ENCODE data around the gene ADARB2. TPM values are rescaled to one million over a fixed set of nuclear protein-coding genes. Genes with fewer than 3 reads are reported as not detected.
"Not testable (repeated sequence)": the region's sequence is repeated elsewhere in the genome, so short reads cannot be mapped to it uniquely, and the experiment has no call there.

ADARB2 gene
- total RNA-seq, 2 experiments from 2014 or later, result 0.28 to 0.40 TPM

DNA sequence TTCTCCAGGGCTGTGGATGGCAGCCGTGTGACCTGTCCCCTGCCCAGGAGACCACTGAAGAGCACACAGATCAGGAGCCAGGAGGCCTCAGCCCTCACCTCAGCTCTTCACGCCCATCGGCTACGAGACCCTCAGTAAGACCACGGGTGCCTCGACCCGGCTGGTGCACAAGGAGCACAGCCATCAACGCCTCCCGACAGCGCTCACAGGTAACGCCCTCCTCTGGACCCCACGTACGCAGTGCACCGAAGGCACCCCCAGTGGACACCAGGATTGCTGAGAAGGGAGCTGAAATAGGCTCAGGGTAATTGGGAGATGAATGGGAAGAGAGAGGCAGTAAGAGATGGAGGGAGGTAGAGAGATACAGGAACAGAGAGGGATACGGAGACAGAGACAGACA lies 389.8 kb downstream of the ADARB2 start:
- Mint-ChIP-seq H3K36me3 (no peaks in the 10 kb centered on the region), H3K4me1 (peaks cover 2% of the 10 kb centered on the region), H3K27ac (no peak overlapping the region), H3K9me3 (no peaks in the 10 kb centered on the region), H3K27me3 (peaks cover 5% of the 10 kb centered on the region), H3K4me3 (no peak overlapping the region)
- POLR2A ChIA-PET, result no interaction called here
- ATAC-seq (ENCODE audit: low read depth), result no peak
- DNase-seq, result no peak

DNA sequence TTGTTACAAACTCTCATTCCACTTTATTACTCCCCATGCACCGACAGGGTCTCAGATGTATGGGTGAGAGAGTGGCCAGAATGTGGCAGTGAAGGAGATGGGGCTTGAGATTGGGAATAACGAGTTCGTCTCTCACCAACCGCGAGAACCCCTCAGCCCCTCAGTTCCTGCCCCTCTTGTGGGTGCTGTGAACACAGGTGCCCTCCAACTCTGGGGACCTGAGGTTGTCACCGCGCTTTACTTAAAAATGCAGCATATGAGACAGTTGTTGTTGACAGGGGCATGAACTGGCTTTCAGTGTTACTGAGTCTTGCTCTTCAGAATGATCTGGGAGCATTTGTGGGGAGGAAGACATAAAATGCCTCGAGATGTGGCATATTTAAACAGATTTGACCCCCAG lies 391.1 kb downstream of the ADARB2 start:
- Mint-ChIP-seq H3K4me1 (peaks cover 2% of the 10 kb centered on the region), H3K4me3 (no peak overlapping the region), H3K36me3 (no peaks in the 10 kb centered on the region), H3K9me3 (peaks cover 2% of the 10 kb centered on the region), H3K27me3 (peaks cover 5% of the 10 kb centered on the region), H3K27ac (no peak overlapping the region)
- DNase-seq, result no peak
- POLR2A ChIA-PET, result no interaction called here
- ATAC-seq (ENCODE audit: low read depth), result no peak

DNA sequence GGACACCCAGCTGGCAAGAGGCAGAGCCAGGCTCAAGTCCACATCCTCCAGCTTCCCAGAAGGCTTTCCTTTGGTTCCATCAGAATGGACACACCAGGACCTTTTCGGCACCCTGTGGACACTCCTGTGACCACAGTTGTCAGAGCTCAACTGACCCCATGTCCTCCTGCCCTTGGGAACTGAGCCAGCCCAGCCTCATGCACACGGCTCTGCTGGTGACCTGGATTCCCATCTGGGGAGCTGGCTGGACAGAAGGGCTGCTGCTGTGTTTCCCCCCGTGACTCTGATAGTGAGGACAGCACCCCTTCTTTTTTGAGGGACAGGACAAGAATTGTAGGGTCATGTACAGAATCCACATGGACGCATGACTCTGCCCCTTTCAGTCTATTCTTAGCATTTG lies 392.0 kb downstream of the ADARB2 start:
- no peak overlapping the region for H3K27ac Mint-ChIP-seq
- peaks cover 3% of the 10 kb centered on the region for H3K9me3 Mint-ChIP-seq
- H3K27me3 Mint-ChIP-seq, result peaks cover 5% of the 10 kb centered on the region
- no peaks in the 10 kb centered on the region for H3K36me3 Mint-ChIP-seq
- ATAC-seq (ENCODE audit: low read depth), result no peak
- POLR2A ChIA-PET, result no interaction called here
- no peak overlapping the region for H3K4me3 Mint-ChIP-seq
- no peak for DNase-seq
- peaks cover 2% of the 10 kb centered on the region for H3K4me1 Mint-ChIP-seq

DNA sequence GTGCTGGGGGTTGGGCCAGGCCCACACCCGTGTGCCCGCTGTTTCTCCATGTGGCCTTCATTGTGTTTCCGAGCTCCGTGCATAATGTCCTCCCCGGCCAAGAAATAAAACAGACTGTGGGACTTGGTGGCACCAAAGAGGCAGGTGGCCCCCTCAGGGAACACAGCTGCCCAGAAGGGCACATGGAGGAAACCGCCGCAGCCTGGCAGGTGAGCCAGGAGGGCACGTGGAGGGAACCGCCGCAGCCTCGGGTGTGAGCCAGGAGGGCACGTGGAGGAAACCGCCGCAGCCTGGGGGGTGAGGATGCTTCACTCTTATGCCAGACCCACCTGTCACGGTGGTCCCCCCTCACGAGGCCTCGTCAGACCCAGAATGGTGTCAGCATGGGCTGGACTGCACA lies 392.5 kb downstream of the ADARB2 start:
- peaks cover 3% of the 10 kb centered on the region for H3K9me3 Mint-ChIP-seq
- no peak for DNase-seq
- no peak overlapping the region for H3K4me3 Mint-ChIP-seq
- no peak overlapping the region for H3K27ac Mint-ChIP-seq
- POLR2A ChIA-PET, result no interaction called here
- peaks cover 2% of the 10 kb centered on the region for H3K4me1 Mint-ChIP-seq
- H3K36me3 Mint-ChIP-seq, result no peaks in the 10 kb centered on the region
- H3K27me3 Mint-ChIP-seq, result peaks cover 4% of the 10 kb centered on the region
- ATAC-seq (ENCODE audit: low read depth), result no peak

GRCh38 chr10:1344408-1344807 lies 392.9 kb downstream of the ADARB2 start:
- no peak for ATAC-seq (ENCODE audit: low read depth)
- no peak overlapping the region for H3K27ac Mint-ChIP-seq
- no peak for DNase-seq
- no peaks in the 10 kb centered on the region for H3K36me3 Mint-ChIP-seq
- H3K9me3 Mint-ChIP-seq, result peaks cover 3% of the 10 kb centered on the region
- peaks cover 2% of the 10 kb centered on the region for H3K4me1 Mint-ChIP-seq
- no peak overlapping the region for H3K4me3 Mint-ChIP-seq
- peaks cover 3% of the 10 kb centered on the region for H3K27me3 Mint-ChIP-seq
- POLR2A ChIA-PET, result no interaction called here

DNA sequence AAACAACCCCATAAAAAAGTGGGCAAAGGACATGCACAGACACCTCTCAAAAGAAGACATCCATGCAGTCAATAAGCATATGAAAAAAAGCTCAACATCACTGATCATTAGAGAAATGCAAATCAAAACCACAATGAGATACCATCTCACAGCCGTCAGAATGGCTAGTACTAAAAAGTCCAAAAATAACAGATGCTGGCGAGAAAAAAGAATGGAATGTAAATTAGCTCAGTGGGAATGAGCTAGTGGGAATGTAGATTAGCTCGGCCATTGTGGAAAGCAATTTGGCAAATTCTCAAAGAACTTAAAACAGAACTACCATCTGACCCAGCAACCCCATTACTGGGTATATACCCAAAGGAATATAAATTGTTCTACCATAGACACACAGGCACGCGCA lies 394.1 kb downstream of the ADARB2 start:
- peaks cover 2% of the 10 kb centered on the region for H3K4me1 Mint-ChIP-seq
- ATAC-seq (ENCODE audit: low read depth) (no peak), DNase-seq (no peak)
- no peak overlapping the region for H3K4me3 Mint-ChIP-seq
- no peak overlapping the region for H3K27ac Mint-ChIP-seq
- H3K27me3 Mint-ChIP-seq, result peaks cover 6% of the 10 kb centered on the region
- H3K36me3 Mint-ChIP-seq, result no peaks in the 10 kb centered on the region
- POLR2A ChIA-PET, result no interaction called here
- H3K9me3 Mint-ChIP-seq, result peaks cover 3% of the 10 kb centered on the region

DNA sequence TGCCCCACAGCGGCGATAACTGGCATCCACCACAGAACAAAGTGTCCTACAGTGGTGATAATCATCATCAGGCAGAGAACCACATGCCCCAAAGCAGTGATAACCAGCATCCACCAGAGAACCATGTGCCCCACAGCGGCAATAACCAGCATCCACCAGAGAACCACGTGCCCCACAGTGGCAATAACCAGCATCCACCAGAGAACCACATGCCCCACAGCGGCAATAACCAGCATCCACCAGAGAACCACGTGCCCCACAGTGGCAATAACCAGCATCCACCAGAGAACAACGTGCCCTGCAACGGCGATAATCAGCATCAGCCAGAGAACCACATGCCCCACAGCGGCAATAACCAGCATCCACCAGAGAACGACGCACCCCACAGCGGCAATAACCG lies 396.3 kb downstream of the ADARB2 start:
- DNase-seq; H3K9me3 Mint-ChIP-seq; H3K27me3 Mint-ChIP-seq; ATAC-seq (ENCODE audit: low read depth); H3K4me1 Mint-ChIP-seq; H3K36me3 Mint-ChIP-seq; H3K4me3 Mint-ChIP-seq; POLR2A ChIA-PET; H3K27ac Mint-ChIP-seq: not testable (repeated sequence)

DNA sequence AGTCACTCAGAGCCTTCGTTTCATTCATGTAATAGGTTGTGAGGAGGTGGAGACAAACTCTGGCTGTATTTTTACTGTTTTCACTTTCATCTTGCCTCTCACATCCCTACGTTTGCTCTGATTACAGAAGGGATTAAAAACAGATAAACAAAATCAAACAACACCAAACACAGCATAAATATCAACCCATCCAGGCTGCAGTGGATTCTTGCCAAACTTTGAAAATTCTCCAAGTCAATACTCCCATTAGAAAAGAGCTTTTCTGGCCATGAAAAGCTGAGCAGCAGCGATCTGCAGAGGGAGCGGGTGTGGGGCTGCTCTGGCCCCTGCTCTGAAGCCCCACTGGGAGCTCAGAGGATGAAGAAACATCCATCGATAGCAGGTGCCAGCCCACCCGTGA lies 397.9 kb downstream of the ADARB2 start:
- H3K9me3 Mint-ChIP-seq, result peaks cover 3% of the 10 kb centered on the region
- H3K27ac Mint-ChIP-seq, result no peak overlapping the region
- H3K27me3 Mint-ChIP-seq, result peaks cover 8% of the 10 kb centered on the region
- H3K4me1 Mint-ChIP-seq, result no peaks in the 10 kb centered on the region
- no peak for DNase-seq
- no peak for ATAC-seq (ENCODE audit: low read depth)
- no peak overlapping the region for H3K4me3 Mint-ChIP-seq
- no peaks in the 10 kb centered on the region for H3K36me3 Mint-ChIP-seq
- POLR2A ChIA-PET, result no interaction called here

DNA sequence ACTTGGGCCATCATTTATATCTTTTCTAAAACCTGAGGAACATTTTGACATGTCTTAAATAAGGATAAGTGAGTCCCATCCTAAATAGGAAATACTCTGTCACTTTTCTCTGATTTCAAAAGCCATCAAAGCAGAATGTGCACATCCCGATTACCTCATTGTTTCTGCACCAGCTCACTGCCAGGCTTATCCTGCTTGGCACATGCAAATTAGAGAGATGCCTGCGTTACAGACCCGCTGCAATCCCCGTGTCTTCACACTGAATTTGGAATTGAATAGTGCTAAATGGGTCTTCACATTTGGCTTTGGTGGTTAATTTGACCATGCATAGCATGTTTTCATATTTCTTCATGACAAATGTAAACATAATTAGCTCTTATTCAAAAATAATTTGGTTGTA lies 401.7 kb downstream of the ADARB2 start:
- ATAC-seq (ENCODE audit: low read depth), result no peak
- DNase-seq, result no peak
- Mint-ChIP-seq H3K4me3 (no peak overlapping the region), H3K27me3 (peaks cover 5% of the 10 kb centered on the region), H3K9me3 (no peaks in the 10 kb centered on the region), H3K36me3 (no peaks in the 10 kb centered on the region), H3K4me1 (no peaks in the 10 kb centered on the region), H3K27ac (no peak overlapping the region)
- POLR2A ChIA-PET, result no interaction called here

- no peak overlapping the region for H3K27ac Mint-ChIP-seq
- peaks cover 4% of the 10 kb centered on the region for H3K27me3 Mint-ChIP-seq
- no peak overlapping the region for H3K4me3 Mint-ChIP-seq
- DNase-seq (no peak), ATAC-seq (ENCODE audit: low read depth) (no peak)
- no peaks in the 10 kb centered on the region for H3K36me3 Mint-ChIP-seq
- no peaks in the 10 kb centered on the region for H3K9me3 Mint-ChIP-seq
- H3K4me1 Mint-ChIP-seq, result no peaks in the 10 kb centered on the region
- POLR2A ChIA-PET, result no interaction called here
Observed at GRCh38 chr10:1333981-1334380, 403.3 kb downstream of the ADARB2 start.

DNA sequence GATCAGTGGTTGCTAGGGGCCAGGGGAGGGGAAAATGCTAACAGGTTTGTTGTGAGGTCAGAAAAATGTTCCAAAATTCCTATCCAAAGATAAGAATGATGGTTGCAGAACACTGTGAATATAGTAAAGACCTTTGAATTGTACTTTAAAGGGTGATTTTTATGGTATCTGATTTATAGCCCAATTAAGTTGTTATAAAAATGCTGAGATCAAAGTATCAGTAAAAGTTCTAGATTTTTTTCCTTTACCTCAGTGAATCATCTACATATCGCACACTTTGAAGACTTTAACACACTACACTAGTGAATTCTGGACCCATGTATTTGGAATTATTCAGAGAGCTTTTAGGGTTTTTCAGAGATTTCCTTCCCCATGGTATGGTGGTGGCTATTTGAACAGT lies 405.8 kb downstream of the ADARB2 start:
- Mint-ChIP-seq H3K9me3 (no peaks in the 10 kb centered on the region), H3K36me3 (no peaks in the 10 kb centered on the region), H3K4me1 (no peaks in the 10 kb centered on the region), H3K27ac (no peak overlapping the region), H3K4me3 (no peak overlapping the region), H3K27me3 (peaks cover 3% of the 10 kb centered on the region)
- ATAC-seq (ENCODE audit: low read depth) (no peak), DNase-seq (no peak)
- POLR2A ChIA-PET, result no interaction called here

- H3K36me3 Mint-ChIP-seq, result no peaks in the 10 kb centered on the region
- H3K9me3 Mint-ChIP-seq, result no peaks in the 10 kb centered on the region
- H3K27ac Mint-ChIP-seq, result no peak overlapping the region
- H3K27me3 Mint-ChIP-seq, result no peaks in the 10 kb centered on the region
- H3K4me1 Mint-ChIP-seq, result no peaks in the 10 kb centered on the region
- no peak overlapping the region for H3K4me3 Mint-ChIP-seq
- DNase-seq (no peak), ATAC-seq (ENCODE audit: low read depth) (no peak)
- POLR2A ChIA-PET, result no interaction called here
Observed at GRCh38 chr10:1329622-1330021, 407.7 kb downstream of the ADARB2 start.

DNA sequence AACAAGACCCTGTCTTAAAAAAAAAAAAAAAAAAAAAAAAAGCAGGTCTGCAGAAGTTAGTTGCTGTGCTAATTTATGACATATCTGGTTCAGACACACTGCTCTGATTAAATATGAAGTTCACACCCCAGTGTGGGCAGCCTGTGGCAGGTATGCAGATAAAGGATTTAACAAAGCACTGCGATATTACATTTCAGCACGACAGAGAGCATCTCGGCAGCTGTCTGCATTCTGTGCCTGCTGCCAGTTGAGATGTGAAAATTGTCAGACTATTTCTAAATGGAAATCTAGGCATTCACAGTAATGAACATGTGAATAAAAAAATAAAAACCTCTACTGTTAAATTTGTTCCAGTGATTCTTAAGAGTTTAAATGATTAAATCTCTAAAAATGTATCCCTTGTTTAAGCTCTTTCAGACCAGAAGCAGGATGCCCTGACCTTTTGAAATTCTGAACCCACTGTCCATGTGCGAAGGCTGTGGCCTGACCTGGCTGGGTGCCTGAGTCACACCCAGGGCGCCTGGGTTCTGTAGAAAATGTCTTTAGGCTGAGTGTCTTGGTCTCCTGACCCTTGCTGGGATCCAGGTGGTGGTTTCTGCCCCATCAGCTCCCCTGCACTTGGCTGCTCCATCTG lies 408.2 kb downstream of the ADARB2 start:
- POLR2A ChIA-PET, result no interaction called here
- no peaks in the 10 kb centered on the region for H3K36me3 Mint-ChIP-seq
- no peaks in the 10 kb centered on the region for H3K4me1 Mint-ChIP-seq
- no peak overlapping the region for H3K4me3 Mint-ChIP-seq
- ATAC-seq (ENCODE audit: low read depth), result no peak
- no peaks in the 10 kb centered on the region for H3K9me3 Mint-ChIP-seq
- DNase-seq, result no peak
- H3K27me3 Mint-ChIP-seq, result no peaks in the 10 kb centered on the region
- no peak overlapping the region for H3K27ac Mint-ChIP-seq

- H3K27ac Mint-ChIP-seq, result no peak overlapping the region
- DNase-seq (no peak), ATAC-seq (ENCODE audit: low read depth) (no peak)
- no peaks in the 10 kb centered on the region for H3K36me3 Mint-ChIP-seq
- no peak overlapping the region for H3K4me3 Mint-ChIP-seq
- POLR2A ChIA-PET, result no interaction called here
- H3K9me3 Mint-ChIP-seq, result no peaks in the 10 kb centered on the region
- peaks cover 4% of the 10 kb centered on the region for H3K27me3 Mint-ChIP-seq
- H3K4me1 Mint-ChIP-seq, result no peaks in the 10 kb centered on the region
Observed at GRCh38 chr10:1328161-1328823, 409.0 kb downstream of the ADARB2 start.

Data from activated naive CD8-positive, alpha-beta T cell treated with anti-CD3 and anti-CD28 coated beads, Interleukin-2, amount 10 ng/mL, durations not matched to agents 7 days and 5 days (primary cell).